Measurements from ENCODE around the gene RASD1. TPM values are rescaled to one million over a fixed set of nuclear protein-coding genes. Genes with fewer than 3 reads are reported as not detected.
A peak's percentile ranks its signal among the peaks of the same experiment; 100 is the strongest.

The RASD1 gene
- total RNA-seq, 1 experiment from 2014 or later: 59.0 TPM

DNA sequence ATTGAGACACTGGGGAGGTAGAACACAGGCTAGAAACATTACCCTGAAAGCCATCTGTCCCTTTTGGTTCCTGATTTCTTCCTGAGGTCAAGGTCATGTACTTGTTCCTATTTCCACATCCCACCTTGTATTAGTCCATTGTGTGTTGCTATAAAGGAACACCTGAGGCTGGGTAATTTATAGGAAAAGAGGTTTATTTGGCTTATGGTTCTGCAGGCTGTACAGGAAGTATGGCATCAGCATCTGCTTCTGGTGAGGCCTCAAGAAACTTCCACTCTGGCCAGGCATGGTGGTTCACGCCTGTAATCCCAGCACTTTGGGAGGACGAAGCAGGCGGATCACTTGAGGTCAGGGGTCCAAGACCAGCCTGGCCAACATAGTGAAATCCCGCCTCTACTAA is 26.8 kb downstream of the RASD1 start:
- no TSS peak for BruUV-seq (replicated peaks)
- no peaks in the 10 kb centered on the region for H3K79me2 ChIP-seq (ENCODE audit: low read length)
- H3F3A ChIP-seq (ENCODE audit: low read length, unreplicated experiment): no peaks in the 10 kb centered on the region
- H3K9me3 ChIP-seq (ENCODE audit: low read length): no peaks in the 10 kb centered on the region
- H3K27ac ChIP-seq (ENCODE audit: low read length): no peak overlapping the region
- DNase-seq (no peak), ATAC-seq (no peak)
- no peaks in the 10 kb centered on the region for H3K9me2 ChIP-seq (replicated peaks; ENCODE audit: low read length)
- H3K4me2 ChIP-seq (ENCODE audit: low read length): no peak overlapping the region
- POLR2A ChIA-PET (ENCODE audit: unreplicated experiment): no interaction called here
- CTCF ChIA-PET: no interaction called here
- intact Hi-C loops (cut with micrococcal nuclease): no loop called here
- no peak for TF ChIP-seq EZH2phosphoT487 (IDR thresholded peaks at IDR 0.05; ENCODE audit: borderline replicate concordance, low read length)
- TF ChIP-seq, protein P1, sequence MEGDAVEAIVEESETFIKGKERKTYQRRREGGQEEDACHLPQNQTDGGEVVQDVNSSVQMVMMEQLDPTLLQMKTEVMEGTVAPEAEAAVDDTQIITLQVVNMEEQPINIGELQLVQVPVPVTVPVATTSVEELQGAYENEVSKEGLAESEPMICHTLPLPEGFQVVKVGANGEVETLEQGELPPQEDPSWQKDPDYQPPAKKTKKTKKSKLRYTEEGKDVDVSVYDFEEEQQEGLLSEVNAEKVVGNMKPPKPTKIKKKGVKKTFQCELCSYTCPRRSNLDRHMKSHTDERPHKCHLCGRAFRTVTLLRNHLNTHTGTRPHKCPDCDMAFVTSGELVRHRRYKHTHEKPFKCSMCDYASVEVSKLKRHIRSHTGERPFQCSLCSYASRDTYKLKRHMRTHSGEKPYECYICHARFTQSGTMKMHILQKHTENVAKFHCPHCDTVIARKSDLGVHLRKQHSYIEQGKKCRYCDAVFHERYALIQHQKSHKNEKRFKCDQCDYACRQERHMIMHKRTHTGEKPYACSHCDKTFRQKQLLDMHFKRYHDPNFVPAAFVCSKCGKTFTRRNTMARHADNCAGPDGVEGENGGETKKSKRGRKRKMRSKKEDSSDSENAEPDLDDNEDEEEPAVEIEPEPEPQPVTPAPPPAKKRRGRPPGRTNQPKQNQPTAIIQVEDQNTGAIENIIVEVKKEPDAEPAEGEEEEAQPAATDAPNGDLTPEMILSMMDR (conservative IDR thresholded peaks at IDR 0.05; ENCODE audit: low read depth, low read length): no peak
- no peak for TF ChIP-seq EZH2 (IDR thresholded peaks at IDR 0.05; ENCODE audit: low read length, unreplicated experiment)
- no peaks in the 10 kb centered on the region for H3K36me3 ChIP-seq (ENCODE audit: low read depth, low read length)
- H3K4me1 ChIP-seq (ENCODE audit: insufficient read depth, low read length): peaks cover 15% of the 10 kb centered on the region
- H3K9ac ChIP-seq (ENCODE audit: low read length): no peak overlapping the region
- H2AFZ ChIP-seq (ENCODE audit: low read length): no peak overlapping the region
- H3K4me3 ChIP-seq (ENCODE audit: low read length): no peak overlapping the region
- H3K27me3 ChIP-seq (ENCODE audit: low read length): peaks cover 8% of the 10 kb centered on the region; the same call in 1 of the 2 replicates
- H4K20me1 ChIP-seq (ENCODE audit: low read length): no peaks in the 10 kb centered on the region

DNA sequence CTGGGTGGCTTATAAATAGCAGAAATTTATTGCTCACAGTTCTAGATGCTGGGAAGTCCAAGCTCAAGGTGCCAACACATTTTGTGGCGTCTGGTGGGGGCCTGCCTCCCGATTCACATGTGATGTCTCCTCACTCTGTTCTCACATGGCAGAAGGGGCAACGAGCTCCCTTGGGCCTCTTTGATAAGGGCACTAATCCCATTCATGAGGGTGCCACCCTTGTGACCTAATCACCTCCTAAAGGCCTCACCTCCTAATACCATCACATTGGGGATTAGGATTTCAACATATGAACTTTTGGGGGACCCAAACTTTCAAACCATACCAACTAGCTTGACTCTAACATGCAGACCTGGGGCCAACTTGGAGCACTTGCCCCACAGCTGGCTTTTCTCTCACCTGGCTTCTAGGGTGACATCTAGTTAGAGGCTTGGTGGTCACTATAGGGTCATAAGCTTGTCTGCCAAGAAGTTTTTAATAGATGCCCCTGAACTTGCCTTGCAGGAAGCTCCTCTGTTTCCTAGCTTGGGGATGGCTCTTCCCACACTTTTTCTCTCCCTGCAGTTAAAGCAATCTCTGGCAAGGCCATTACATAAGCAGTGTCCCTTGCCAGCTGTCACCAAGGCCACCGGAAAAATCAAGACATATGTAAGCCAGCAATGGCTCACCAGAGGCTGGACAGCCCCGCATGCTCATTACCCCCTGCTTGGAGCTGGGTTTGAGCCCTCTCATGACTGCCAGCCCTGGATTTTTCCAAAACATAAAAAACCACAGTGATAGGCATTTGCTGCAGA is 27.8 kb downstream of the RASD1 start:
- Histone ChIP-seq H2AFZ (ENCODE audit: low read length) (no peak overlapping the region), H3K9me2 (replicated peaks; ENCODE audit: low read length) (no peaks in the 10 kb centered on the region), H4K20me1 (ENCODE audit: low read length) (no peaks in the 10 kb centered on the region), H3K9ac (ENCODE audit: low read length) (no peak overlapping the region), H3K4me3 (ENCODE audit: low read length) (no peak overlapping the region), H3K27ac (ENCODE audit: low read length) (no peak overlapping the region), H3K27me3 (ENCODE audit: low read length) (peaks cover 10% of the 10 kb centered on the region; the same call in 1 of the 2 replicates), H3K4me2 (ENCODE audit: low read length) (no peak overlapping the region), H3K36me3 (ENCODE audit: low read depth, low read length) (no peaks in the 10 kb centered on the region), H3K9me3 (ENCODE audit: low read length) (no peaks in the 10 kb centered on the region), H3K79me2 (ENCODE audit: low read length) (no peaks in the 10 kb centered on the region), H3K4me1 (ENCODE audit: insufficient read depth, low read length) (peaks cover 15% of the 10 kb centered on the region), H3F3A (ENCODE audit: low read length, unreplicated experiment) (no peaks in the 10 kb centered on the region)
- POLR2A ChIA-PET (ENCODE audit: unreplicated experiment): interaction anchor here (0.6 kb wide), 1 partner anchor 21 kb away, joined by 3 read pairs; no protein-coding TSS in a partner anchor
- DNase-seq (no peak), ATAC-seq (no peak)
- intact Hi-C loops (cut with micrococcal nuclease): no loop called here
- CTCF ChIA-PET: no interaction called here
- no peak for TF ChIP-seq EZH2phosphoT487 (IDR thresholded peaks at IDR 0.05; ENCODE audit: borderline replicate concordance, low read length)
- no peak for TF ChIP-seq EZH2 (IDR thresholded peaks at IDR 0.05; ENCODE audit: low read length, unreplicated experiment)
- TF ChIP-seq, protein P1 (conservative IDR thresholded peaks at IDR 0.05; ENCODE audit: low read depth, low read length): no peak
- no TSS peak for BruUV-seq (replicated peaks)

DNA sequence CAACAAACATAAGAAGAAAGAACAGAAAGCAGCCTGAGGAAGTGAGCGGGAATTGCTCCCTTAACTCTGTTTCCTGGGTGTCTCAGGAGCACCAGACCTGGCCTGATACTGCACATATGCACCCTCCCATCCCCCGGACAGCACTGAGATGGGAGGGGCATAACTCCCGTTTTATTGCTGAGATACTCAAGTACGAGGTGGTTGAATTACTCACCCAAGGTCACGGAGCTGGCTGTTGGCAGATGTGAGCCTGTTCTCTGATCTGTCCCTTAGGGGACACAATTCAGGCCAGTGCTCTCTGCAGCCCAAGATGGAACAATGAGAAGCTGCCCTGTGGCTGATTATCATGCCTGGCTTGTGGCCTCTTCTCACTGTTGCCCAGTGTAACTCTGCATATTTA is 28.5 kb downstream of the RASD1 start:
- no peak overlapping the region for H3K9ac ChIP-seq (ENCODE audit: low read length)
- H3K79me2 ChIP-seq (ENCODE audit: low read length): no peaks in the 10 kb centered on the region
- H3K4me3 ChIP-seq (ENCODE audit: low read length): no peak overlapping the region
- peak overlapping the region; percentile 22; the same call in 1 of the 2 replicates for H2AFZ ChIP-seq (ENCODE audit: low read length)
- H3K9me2 ChIP-seq (replicated peaks; ENCODE audit: low read length): no peaks in the 10 kb centered on the region
- H3K4me2 ChIP-seq (ENCODE audit: low read length): peak overlapping the region; percentile 48
- H3K4me1 ChIP-seq (ENCODE audit: insufficient read depth, low read length): peaks cover 15% of the 10 kb centered on the region
- DNase-seq (peak; percentile 78), ATAC-seq (peak; percentile 94)
- no TSS peak for BruUV-seq (replicated peaks)
- no peaks in the 10 kb centered on the region for H3K36me3 ChIP-seq (ENCODE audit: low read depth, low read length)
- TF ChIP-seq EZH2phosphoT487 (IDR thresholded peaks at IDR 0.05; ENCODE audit: borderline replicate concordance, low read length) (no peak), EZH2 (IDR thresholded peaks at IDR 0.05; ENCODE audit: low read length, unreplicated experiment) (no peak)
- TF ChIP-seq, protein P1 (conservative IDR thresholded peaks at IDR 0.05; ENCODE audit: low read depth, low read length): no peak
- intact Hi-C loops (cut with micrococcal nuclease): no loop called here
- ChIA-PET CTCF (no interaction called here), POLR2A (ENCODE audit: unreplicated experiment) (interaction anchor here (0.6 kb wide), 1 partner anchor 20 kb away, joined by 3 read pairs; no protein-coding TSS in a partner anchor)
- no peaks in the 10 kb centered on the region for H3F3A ChIP-seq (ENCODE audit: low read length, unreplicated experiment)
- H3K27ac ChIP-seq (ENCODE audit: low read length): no peak overlapping the region
- peaks cover 10% of the 10 kb centered on the region; the same call in 1 of the 2 replicates for H3K27me3 ChIP-seq (ENCODE audit: low read length)
- no peaks in the 10 kb centered on the region for H3K9me3 ChIP-seq (ENCODE audit: low read length)
- H4K20me1 ChIP-seq (ENCODE audit: low read length): no peaks in the 10 kb centered on the region
